BJ (cell line): ENCODE measurements around the gene FABP7. TPM values are rescaled to one million over a fixed set of nuclear protein-coding genes. Genes with fewer than 3 reads are reported as not detected.

Experiments used
- CTCF ChIA-PET: fragments of 350-600 bp; formaldehyde crosslinking; extraction: SDS; loops from one replicate; lab custom pipeline; 2021; ENCODE audit warnings: antibody characterized with exemption, inconsistent platforms; lab: Yijun Ruan, JAX
- POLR2A ChIA-PET: fragments of 300-600 bp; sonication (Branson Sonifier 250); formaldehyde crosslinking; extraction: SDS; loops from one replicate; lab custom pipeline; 2021; ENCODE audit warnings: antibody characterized with exemption; lab: Charles Lee
- DNase-seq: peaks from one replicate; pipeline ENCODE4 v3.0.0-alpha.2; 2011; ENCODE audit warnings: low read depth
- H3K27me3 ChIP-seq: 2 replicates; pipeline ENCODE4 v1.6.0; 2011; ENCODE audit warnings: low read length; ENCODE audit not compliant: control insufficient read depth, insufficient read depth
- H3K36me3 ChIP-seq: 2 replicates; pipeline ENCODE4 v1.5.1; 2011; ENCODE audit warnings: low read length; ENCODE audit not compliant: control insufficient read depth, insufficient read depth
- H3K4me3 ChIP-seq: 2 replicates; pipeline ENCODE4 v1.5.1; 2011; ENCODE audit warnings: low read depth, mild to moderate bottlenecking, control low read depth, low read length
- polyA plus RNA-seq: library from polyadenylated mRNA; depleted of rRNA; stranded (reverse); fragments of >200 nt; gene quantifications from 2 replicates; pipeline ENCODE4 v1.2.3, GENCODE V29; 2011
- TF ChIP-seq, protein P1 (sequence below): IDR thresholded peaks from 2 replicates; pipeline ENCODE4 v1.5.1; 2011; ENCODE audit warnings: low read depth, mild to moderate bottlenecking, control low read depth, inconsistent platforms, low read length, moderate library complexity; ENCODE audit not compliant: insufficient read depth

FABP7 gene
- polyA plus RNA-seq, 1 experiment, result not detected

DNA sequence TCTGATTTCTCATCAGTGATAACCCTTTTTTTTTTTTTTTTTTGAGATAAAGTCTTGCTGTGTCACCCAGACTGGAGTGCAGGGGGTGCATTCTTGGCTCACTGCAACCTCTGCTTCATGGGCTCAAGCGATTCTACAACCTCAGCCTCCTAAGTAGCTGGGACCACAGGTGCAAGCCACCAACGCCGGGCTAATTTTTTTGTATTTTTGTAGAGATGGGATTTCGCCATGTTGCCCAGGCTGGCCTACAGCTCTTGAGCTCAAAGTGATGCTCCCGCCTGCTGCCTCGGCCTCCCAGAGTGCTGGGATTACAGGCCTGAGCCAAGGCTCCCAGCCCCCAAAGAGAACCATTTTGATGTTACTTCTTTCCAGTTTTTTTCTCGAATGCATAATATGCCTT, 2.2 kb downstream of the FABP7 start:
- TF ChIP-seq, protein P1, sequence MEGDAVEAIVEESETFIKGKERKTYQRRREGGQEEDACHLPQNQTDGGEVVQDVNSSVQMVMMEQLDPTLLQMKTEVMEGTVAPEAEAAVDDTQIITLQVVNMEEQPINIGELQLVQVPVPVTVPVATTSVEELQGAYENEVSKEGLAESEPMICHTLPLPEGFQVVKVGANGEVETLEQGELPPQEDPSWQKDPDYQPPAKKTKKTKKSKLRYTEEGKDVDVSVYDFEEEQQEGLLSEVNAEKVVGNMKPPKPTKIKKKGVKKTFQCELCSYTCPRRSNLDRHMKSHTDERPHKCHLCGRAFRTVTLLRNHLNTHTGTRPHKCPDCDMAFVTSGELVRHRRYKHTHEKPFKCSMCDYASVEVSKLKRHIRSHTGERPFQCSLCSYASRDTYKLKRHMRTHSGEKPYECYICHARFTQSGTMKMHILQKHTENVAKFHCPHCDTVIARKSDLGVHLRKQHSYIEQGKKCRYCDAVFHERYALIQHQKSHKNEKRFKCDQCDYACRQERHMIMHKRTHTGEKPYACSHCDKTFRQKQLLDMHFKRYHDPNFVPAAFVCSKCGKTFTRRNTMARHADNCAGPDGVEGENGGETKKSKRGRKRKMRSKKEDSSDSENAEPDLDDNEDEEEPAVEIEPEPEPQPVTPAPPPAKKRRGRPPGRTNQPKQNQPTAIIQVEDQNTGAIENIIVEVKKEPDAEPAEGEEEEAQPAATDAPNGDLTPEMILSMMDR, result no peak
- no peaks in the 10 kb centered on the region for H3K36me3 ChIP-seq
- POLR2A ChIA-PET, result no interaction called here
- H3K4me3 ChIP-seq, result no peak overlapping the region
- CTCF ChIA-PET, result no interaction called here
- H3K27me3 ChIP-seq, result peaks cover 4% of the 10 kb centered on the region
- DNase-seq, result no peak

DNA sequence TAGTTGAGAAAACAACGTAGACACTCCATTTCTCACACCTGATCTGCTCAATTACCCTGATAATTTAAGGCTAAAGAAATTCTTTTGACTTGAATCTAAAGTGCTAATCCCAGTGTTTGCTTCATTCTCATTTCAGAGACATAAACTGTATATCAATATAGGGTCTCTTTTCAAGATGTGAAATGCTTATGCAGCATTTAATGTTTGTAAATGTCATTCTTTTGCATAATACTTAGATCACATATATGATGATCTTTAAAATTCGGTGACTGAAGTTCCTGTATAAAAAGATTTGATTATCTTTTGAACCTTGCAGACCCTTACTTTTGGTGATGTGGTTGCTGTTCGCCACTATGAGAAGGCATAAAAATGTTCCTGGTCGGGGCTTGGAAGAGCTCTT, 3.9 kb downstream of the FABP7 start:
- POLR2A ChIA-PET, result no interaction called here
- Histone ChIP-seq H3K36me3 (no peaks in the 10 kb centered on the region), H3K4me3 (no peak overlapping the region), H3K27me3 (peaks cover 4% of the 10 kb centered on the region)
- CTCF ChIA-PET, result no interaction called here
- TF ChIP-seq, protein P1, result no peak
- no peak for DNase-seq

DNA sequence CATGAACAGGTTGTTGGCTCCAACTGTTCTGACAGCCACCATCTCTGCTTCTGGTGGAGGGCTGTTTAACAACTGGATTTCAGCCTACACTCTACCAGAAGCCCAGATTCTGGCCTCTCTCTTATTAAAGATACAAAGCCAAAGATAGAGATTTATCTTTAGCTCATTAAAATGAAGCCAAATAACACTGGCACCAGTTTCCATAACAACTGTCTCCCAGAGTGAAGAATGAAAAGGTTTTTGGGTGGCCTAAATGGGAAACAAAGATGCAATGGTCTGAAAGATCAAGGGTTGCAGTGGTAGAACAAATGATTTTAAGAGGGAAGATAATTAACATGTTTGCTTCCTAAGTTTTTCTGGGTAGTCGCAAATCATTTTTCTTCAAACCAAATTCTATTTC, 6.4 kb downstream of the FABP7 start:
- ChIA-PET CTCF (interaction anchor here (1.0 kb wide), 1 partner anchor 11 kb away, joined by 3 read pairs; no protein-coding TSS in a partner anchor), POLR2A (no interaction called here)
- Histone ChIP-seq H3K36me3 (no peaks in the 10 kb centered on the region), H3K4me3 (no peak overlapping the region), H3K27me3 (no peaks in the 10 kb centered on the region; the same call in 1 of the 2 replicates)
- TF ChIP-seq, protein P1, result no peak
- DNase-seq, result no peak

DNA sequence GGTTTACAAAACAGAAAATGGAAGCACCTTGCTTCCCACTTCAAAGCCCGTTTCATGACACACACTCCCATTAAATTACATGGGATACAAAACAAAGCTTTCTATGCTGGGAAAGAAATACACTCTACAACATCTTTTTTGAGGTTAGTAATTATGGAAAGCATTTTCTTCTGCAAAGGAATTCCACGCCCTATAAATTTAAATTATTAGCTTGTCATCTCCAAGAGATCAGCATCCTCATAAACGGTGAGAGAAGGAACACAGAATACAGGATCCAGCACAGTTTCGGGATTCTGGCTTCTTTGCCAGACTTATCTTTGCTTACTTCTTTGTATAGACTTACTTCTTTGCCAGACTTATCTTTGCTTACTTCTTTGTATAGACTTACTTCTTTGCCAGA, 8.2 kb downstream of the FABP7 start:
- ChIA-PET POLR2A (no interaction called here), CTCF (interaction anchor here (2.9 kb wide), 1 partner anchor 52 kb away, joined by 11 read pairs; no protein-coding TSS in a partner anchor)
- TF ChIP-seq, protein P1, result no peak

DNA sequence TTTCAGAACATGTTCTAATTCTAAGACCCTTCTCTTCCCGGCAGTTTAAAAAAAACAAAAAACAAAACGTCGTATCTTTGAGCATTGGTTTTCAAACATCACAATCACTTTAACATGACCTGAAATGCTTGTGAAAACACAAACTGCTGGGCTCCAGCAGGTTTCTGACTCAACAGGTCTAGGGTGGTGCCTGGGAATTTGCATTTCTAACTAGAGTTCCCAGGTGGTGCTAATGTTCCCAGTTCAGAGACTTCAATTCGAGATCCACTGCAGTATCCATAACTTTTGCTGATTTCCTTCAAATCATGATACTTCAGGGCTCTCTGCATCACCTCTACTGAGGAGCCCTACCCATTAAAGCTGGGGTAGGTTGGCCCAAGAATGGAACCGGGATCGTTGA, 8.7 kb downstream of the FABP7 start:
- CTCF ChIA-PET, result interaction anchor here (1.9 to 2.9 kb wide), 4 partner anchors 18 to 56 kb away, joined by 6 to 12 read pairs (median 11); no protein-coding TSS in a partner anchor
- POLR2A ChIA-PET, result no interaction called here
- Histone ChIP-seq H3K27me3 (no peaks in the 10 kb centered on the region; the same call in 1 of the 2 replicates), H3K36me3 (no peaks in the 10 kb centered on the region), H3K4me3 (no peak overlapping the region)
- DNase-seq, result no peak
- TF ChIP-seq, protein P1, result no peak

More for the DNA sequence above, 8.2 kb downstream of the FABP7 start:
- no peak overlapping the region for H3K4me3 ChIP-seq
- H3K27me3 ChIP-seq, result no peaks in the 10 kb centered on the region; the same call in 1 of the 2 replicates
- DNase-seq, result no peak
- no peaks in the 10 kb centered on the region for H3K36me3 ChIP-seq
